NCI-H510A (cell line): ENCODE results near the gene DDA1.
"Not testable (repeated sequence)": the region's sequence is repeated elsewhere in the genome, so short reads cannot be mapped to it uniquely, and the experiment has no call there.

Experiments used
- DNase-seq: peaks from one replicate; lab custom pipeline; 2025; lab: John Stamatoyannopoulos, UW

DDA1 gene

GRCh38 chr19:17309198-17309964 lies at the start of gene DDA1:
Gene DDA1, plus strand, starts transcription at chr19:17309563. Its CDS starts 92 bp downstream, at chr19:17309655.
- peak; percentile 99 for DNase-seq

GRCh38 chr19:17259934-17260333 lies 49.4 kb upstream of the DDA1 start:
- no peak for DNase-seq

- DNase-seq, result peak; percentile 63
Measured at GRCh38 chr19:17260842-17261325, 48.5 kb upstream of the DDA1 start.

DNA sequence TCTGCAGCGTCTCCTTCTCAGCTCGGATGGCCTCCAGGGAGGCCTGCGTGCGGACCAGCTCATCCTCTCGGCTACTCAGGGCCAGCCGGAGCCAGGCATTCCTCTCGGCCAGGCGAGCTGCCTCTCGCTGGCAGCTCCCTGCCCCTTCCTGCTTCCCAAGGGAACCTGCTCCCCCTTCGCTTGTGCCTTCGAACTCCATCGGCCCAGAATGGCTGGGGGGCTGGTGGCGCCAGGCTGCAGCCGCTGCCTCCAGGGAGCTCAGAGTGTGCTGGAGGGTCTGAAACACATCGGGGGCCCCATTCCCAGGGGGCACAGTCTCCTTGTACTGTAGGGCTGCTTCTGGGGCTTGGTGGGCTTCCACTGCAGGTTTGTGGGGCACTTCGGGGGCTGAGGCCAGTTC lies 46.8 kb upstream of the DDA1 start:
- no peak for DNase-seq

DNA sequence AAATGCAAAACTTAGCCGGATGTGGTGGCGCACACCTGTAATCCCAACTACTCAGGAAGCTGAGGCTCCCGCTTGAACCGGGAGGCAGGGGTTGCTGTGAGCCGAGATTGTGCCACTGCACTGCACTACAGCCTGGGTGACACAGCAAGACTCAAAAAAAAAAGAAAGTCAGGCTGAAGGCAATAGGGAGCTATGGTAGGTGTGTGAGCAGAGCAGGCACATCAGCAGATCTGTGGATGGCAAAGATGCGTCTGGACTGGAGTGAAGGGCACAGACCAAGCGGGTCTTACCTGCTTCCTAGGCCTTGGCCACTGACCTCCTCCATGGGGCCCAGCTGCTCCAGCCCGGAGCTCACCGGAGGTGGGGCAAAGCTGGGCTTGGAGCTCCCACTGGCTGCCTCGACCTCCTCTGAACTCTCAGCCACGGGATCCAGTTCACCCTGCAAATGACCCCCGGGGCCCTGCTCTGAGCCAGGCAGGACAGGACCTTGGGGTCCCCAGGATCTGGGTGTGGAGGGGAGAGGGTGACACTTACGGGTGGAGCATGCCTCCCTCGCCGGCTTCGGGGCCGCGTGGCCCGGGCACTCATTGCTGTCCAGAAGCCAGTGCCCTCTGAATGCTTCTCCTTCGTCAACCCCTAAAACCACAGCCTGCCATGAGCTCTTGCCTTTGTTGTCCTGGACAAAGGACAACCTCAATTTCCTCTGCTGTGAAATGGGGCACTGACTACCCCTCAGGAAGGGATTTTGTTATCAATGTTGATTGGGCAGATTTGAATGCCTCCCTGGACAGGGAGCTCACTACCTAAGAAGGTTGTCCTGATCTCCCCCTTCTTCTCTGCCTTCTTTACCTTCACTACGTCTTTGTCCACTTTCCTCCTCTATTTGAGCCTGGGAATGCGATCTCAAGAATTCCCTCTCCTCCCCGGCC lies 45.4 kb upstream of the DDA1 start:
- no peak for DNase-seq

DNA sequence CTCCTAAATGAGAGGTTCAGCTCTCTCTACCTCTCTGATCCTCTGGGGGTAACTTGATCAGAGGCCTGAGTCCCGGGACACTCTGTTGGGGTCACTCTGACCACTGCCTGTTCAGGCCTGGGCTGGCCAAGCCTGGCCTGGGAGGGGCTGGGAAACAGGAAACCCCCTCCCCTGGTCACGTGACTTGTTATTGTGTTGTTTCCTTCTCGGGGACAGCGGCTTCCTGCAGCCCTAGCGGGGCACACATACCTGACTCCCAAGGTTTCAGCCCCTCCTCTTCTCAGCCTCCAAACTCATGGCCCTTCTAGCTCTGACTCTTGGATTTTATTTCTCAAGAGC lies 44.8 kb upstream of the DDA1 start, which contains the start of gene USHBP1:
Gene USHBP1 (minus strand): TSS at position 105 of the 339 bp plus-strand sequence. CDS start 446 bp downstream, outside the sequence.
- no peak for DNase-seq

DNA sequence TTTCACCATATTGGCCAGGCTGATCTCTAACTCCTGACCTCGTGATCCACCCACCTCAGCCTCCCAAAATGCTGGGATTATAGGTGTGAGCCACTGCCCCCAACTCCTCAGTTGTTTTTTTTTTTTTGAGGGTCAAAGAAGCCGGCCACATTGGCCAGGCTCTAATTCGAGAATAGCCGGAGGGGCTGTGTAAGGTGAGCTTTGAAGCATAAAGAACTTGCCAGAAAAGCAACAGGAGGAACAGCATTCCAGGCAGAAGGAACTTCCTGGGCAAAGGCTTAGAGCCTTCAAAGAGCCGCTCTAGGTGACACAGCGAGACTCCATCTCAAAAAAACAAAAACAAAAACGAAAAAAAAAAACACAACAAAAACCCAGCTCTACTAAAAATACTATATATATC lies 43.3 kb upstream of the DDA1 start:
- no peak for DNase-seq

DNA sequence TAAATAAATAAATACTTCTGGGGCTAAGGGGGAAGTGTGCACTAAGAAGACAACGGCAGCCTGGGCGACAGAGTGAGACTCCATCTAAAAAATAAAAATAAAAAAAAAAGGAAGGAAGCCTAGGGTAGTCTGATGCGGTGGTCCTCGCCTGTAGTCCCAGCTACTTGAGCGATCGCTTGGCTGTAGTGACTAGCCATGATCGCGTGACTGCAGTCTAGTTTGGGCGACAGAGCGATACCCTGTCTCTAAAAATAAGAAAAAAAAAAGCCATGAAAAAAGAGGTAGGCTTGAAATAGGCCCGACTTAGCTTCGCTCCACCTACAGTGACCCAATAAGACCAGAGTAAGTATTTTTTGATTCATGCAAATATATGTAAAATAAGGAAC lies 42.8 kb upstream of the DDA1 start:
- DNase-seq, result no peak

- DNase-seq, result peak; percentile 94
Measured at GRCh38 chr19:17266975-17267788, 42.2 kb upstream of the DDA1 start, which contains the start of gene BABAM1. Gene BABAM1, plus strand, starts transcription at chr19:17267443. Its CDS starts 1,364 bp downstream, at chr19:17268807.

DNA sequence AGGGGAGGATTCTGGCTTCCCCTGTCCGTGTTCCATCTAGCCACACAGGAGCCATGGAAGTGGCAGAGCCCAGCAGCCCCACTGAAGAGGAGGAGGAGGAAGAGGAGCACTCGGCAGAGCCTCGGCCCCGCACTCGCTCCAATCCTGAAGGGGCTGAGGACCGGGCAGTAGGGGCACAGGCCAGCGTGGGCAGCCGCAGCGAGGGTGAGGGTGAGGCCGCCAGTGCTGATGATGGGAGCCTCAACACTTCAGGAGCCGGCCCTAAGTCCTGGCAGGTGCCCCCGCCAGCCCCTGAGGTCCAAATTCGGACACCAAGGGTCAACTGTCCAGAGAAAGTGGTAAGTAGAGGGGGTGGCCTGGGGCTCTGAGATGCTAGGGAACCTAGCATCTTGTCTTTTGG lies 40.6 kb upstream of the DDA1 start:
- no peak for DNase-seq

DNA sequence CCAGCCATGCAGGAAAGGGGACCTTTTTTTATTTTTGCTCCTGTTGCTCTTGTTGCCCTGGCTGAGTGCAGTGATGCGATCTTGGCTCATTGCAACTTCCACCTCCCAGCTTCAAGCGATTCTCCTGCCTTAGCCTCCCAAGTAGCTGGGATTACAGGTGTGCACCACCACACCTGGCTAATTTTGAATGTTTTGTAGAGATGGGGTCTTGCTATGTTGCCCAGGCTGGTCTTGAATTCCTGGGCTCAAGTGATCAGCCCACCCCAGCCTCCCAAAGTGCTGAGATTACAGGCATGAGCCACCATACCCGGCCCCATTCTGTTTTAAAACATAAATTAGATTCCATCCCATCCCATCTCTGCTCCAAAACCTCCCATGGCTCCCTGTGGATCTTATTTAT lies 34.5 kb upstream of the DDA1 start:
- not testable (repeated sequence) for DNase-seq

DNA sequence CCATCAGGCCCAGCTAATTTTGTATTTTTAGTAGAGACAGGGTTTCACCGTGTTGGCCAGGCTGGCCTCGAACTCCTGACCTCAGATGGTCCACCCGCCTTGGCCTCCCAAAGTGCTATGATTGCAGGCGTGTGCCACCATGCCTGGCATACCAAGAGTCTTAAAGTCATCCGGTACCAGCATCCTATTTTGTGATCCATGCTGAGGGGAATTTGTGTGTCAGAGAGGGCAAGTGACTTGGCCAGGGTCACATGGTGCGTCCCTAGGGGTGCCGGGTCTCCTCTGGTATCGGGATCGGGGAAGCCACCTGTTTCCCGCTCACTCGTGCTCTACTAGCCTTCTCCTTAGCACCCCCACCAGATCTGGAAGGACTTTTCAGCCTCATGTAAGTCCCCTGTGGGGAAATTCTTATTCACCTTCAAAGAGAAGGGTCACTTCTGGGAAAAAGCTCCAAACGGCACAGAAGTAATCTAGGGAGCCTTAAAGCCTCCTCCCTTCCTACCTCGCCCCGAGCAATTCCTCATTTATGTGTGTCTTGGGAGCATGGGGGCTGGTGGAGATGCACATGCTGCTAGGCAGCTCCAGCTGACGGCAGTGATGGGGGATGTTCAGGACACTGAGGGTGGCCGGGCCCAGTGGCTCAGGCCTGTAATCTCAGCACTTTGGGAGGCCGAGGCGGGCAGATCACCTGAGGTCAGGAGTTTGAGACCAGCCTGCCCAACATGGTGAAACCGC lies 33.8 kb upstream of the DDA1 start:
- no peak for DNase-seq

- DNase-seq, result no peak
Measured at GRCh38 chr19:17279436-17279835, 29.9 kb upstream of the DDA1 start.

DNA sequence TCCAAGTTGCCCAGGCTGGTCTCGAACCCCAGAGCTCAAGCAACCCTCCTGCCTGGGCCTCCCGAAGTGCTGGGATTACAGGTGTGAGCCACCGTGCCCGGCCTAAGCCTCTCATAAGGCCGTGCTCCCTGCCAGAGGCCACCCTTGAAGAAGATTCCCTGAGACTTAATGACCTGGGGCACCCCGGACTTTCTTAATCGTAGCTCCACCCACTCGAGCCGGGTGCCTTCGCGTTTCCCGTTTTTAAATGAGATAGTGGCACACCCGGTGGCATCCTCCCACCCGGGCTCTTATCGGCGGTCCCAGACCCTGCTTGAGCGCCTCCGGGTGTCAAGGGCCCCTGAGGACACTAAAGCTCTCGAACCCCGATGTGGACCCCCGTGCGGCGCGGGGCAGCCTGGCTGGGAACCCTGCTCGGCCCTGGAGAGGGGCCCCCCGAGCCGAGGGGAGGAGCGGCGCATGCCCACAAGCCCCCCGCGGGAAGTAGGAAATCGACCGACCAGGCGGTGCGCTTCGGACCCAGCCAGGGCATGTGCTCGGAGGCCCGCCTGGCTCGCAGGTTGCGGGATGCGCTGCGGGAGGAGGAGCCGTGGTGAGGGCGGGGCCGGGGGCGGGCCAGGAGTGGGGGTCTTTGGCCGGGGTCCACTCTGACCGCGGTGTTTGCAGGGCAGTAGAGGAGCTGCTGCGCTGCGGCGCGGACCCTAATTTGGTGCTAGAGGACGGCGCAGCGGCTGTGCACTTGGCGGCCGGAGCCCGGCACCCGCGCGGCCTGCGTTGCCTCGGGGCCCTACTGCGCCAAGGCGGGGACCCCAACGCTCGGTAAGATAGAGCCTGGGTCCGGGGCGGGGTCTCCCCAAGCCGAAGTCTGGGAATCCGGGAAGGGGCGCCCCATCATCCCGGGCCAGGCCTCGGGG lies 27.7 kb upstream of the DDA1 start, which contains the start of gene ANKLE1:
Gene ANKLE1 (plus strand): TSS at position 511 of the 914 bp plus-strand sequence. CDS start 20 bp downstream, at position 531.
- DNase-seq, result no peak

DNA sequence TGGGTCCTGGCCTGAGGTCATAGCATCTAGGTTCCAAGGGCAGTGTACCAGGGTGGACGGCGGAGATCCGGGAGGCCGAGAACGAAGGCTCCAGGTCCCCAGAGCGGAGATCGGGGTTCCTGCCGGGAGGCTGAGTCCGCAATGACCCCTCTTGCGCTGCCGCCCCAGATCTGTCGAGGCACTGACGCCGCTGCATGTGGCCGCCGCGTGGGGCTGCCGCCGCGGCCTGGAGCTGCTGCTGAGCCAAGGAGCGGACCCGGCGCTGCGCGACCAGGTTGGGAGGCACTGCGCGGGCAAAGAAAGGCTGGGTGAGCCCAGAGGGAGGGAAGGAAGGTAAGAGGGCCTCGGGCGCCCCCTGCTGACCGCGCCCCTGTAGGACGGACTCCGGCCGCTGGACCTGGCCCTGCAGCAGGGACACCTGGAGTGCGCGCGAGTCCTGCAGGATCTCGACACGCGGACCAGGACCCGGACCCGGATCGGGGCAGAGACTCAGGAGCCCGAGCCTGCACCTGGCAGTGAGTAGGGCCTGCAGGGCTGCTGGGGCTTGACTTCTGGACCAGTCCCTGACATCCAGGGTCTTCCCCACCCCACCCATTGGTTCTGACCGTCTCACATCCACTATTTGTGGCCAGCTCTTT lies 26.8 kb upstream of the DDA1 start:
- DNase-seq, result peak; percentile 84

- DNase-seq, result no peak
Measured at GRCh38 chr19:17283504-17283996, 25.8 kb upstream of the DDA1 start.

DNA sequence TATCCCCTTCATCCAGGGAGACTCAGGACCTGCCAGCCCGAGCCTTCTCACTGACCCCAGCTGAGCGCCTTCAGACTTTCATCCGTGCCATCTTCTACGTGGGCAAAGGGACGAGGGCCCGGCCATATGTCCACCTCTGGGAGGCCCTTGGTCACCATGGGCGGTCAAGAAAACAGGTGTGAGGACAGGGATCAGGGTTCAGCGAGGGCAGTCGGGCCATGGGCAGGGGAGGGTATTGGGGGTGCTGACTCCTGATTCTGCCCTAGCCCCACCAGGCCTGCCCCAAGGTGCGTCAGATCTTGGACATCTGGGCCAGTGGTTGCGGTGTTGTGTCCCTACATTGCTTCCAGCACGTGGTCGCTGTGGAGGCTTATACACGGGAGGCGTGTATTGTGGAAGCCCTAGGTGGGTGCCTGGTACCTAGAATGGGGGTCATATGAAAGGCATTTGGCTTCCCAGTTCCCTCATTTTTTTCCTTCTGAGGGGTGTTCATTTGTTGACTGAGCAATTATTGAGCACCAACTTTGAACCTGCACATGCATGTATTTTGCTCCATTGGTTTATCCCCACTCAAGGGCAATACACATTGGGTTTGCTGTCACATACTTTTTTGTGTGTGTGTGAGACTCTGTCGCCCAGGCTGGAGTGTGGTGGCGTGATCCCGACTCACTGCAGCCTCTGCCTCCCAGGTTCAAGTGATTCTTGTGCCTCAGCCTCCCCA lies 23.8 kb upstream of the DDA1 start:
- DNase-seq, result no peak

DNA sequence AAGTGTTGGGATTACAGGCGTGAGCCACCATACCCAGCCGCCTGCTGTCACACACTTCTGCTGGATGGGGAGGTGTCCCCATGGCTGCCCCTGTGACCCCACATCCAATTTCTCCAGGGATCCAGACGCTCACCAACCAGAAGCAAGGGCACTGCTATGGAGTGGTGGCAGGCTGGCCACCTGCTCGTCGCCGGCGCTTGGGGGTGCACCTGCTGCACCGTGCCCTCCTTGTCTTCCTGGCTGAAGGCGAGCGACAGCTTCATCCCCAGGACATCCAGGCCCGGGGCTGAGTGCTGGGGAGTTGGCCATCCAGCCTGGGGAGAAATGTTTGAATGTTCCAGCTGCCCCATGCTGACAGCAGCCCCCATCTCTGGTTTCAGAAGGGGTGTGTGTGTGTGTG lies 23.1 kb upstream of the DDA1 start:
- no peak for DNase-seq

DNA sequence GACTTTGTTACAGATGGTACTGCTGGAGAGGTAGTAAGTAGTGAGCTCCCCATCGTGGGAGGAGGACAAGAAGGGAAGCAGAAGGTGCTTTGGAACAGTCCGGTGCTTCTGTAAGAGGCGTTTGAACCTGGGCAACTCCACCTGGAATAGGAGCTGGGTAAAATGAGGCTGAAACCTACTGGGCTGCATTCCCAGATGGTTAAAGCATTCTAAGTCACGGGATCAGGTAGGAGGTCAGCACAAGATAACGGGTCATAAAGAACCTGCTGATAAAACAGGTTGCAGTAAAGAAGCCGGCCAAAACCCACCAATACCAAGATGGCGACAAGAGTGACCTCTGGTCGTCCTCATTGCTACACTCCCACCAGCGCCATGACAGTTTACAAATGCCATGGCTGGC lies 22.6 kb upstream of the DDA1 start:
- DNase-seq, result no peak
